RPMI8226 (cell line): ENCODE results near the gene ASXL3.

Experiments
- DNase-seq: peaks from one replicate; pipeline ENCODE4 v3.0.0-alpha.2; 2015

Gene ASXL3

DNA sequence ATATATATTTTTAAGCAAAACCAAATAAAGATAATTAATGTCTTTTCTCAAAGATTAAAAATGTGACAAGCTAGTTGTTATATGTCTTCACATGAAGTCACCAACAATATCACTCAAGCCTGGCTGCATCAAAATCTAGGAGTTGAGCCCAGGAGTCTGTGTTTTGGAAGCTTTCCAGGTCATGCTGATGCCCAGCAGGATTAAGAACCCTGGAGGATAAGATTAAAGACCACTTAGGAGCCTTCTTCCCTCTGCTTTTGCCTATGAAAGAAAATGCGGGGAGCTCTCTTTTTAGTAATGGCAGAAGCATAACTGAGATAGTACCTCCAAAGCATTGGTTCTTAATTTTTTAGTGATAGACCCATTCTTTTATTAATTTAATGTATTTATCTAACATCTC, 157.4 kb downstream of the ASXL3 start:
- DNase-seq = no peak

DNA sequence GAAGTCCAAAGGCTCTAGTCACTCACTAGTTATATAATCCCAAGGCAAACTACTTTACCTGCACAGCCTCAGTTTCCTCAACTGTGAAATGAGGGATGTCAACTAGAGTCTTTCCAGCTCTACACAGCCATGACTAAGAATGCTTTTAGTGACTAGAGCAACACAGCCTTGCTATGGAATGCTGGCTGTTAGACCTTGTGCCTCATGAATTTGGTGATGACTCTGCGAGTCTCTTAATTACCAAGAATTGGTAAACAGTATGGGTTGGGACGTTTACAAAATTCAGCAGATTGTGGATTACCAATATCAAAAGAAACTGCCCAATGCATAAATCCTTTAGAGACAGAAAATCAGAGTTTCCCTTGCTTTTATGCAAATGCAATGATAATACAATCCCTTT, 163.7 kb downstream of the ASXL3 start:
- no peak for DNase-seq

DNA sequence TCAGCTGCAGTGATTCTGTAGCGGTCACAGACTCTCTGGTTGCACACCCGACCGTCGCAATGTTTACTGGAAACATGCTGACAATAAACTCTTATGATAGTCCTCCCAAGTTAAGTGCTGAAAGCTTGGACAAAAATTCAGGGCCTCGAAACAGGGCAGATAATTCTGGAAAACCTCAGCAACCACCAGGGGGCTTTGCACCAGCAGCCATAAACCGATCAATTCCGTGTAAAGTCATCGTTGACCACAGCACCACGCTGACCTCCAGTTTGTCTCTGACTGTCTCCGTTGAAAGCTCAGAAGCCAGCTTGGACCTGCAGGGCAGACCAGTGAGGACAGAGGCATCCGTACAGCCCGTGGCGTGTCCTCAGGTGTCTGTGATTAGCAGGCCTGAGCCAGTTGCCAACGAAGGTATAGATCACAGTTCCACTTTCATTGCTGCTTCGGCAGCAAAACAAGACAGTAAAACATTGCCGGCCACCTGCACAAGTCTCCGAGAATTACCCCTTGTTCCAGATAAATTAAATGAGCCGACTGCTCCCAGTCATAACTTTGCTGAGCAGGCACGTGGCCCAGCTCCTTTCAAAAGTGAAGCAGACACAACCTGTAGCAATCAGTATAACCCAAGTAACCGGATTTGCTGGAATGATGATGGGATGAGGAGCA, 166.1 kb downstream of the ASXL3 start:
- peak; percentile 65 for DNase-seq

DNA sequence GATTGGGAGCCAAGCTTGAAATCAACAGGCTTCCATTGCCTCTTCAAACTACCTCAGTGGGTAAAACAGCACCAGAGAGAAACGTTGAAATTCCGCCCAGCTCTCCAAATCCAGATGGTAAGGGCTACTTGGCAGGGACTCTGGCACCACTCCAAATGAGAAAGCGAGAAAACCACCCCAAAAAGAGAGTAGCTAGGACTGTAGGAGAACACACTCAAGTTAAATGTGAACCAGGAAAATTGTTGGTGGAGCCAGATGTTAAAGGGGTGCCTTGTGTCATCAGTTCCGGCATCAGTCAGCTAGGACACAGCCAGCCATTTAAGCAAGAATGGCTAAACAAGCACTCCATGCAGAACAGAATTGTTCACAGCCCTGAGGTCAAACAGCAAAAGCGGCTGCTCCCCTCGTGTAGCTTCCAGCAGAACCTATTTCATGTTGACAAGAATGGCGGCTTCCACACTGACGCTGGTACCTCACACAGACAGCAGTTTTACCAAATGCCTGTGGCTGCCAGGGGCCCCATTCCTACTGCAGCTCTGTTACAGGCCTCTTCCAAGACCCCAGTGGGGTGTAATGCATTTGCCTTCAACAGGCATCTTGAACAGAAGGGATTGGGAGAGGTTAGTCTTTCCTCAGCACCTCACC, 167.3 kb downstream of the ASXL3 start:
- peak; percentile 28 for DNase-seq

DNA sequence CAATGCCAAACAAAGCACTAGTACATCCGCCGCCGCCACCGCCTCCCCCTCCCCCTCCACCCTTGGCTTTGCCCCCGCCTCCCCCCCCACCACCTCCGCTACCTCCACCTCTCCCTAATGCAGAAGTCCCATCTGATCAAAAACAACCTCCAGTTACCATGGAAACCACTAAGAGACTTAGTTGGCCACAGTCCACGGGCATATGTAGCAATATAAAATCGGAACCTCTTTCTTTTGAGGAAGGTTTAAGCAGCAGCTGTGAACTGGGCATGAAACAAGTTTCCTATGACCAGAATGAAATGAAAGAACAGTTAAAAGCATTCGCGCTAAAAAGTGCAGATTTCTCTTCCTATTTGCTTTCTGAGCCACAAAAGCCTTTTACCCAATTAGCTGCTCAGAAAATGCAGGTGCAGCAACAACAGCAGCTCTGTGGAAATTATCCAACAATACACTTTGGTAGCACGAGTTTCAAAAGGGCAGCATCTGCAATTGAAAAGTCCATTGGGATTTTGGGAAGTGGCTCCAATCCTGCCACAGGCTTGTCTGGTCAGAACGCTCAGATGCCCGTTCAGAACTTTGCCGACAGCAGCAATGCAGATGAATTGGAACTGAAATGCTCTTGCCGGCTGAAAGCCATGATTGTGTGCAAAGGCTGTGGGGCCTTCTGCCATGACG, 168.0 kb downstream of the ASXL3 start:
- DNase-seq = peak; percentile 78

DNA sequence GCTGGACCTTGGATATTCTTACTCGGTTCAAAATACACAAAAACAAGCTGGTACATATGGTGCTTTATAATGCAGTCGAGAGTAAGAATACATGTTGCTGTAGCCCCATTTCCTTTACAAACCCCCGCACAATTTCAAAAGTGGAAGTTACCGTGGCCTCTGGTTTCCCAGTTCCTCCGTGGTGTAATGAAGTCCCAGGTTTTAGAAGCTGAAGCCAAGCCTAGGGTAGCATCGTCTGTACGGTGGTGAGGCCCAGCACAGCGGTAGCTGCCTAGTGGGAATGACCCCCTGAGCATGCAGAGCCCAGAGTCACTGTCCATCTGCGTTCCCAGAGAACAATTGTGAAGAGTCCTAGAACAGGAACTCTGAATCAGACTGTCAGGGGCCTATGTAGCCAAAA, 171.8 kb downstream of the ASXL3 start:
- peak; percentile 35 for DNase-seq

DNA sequence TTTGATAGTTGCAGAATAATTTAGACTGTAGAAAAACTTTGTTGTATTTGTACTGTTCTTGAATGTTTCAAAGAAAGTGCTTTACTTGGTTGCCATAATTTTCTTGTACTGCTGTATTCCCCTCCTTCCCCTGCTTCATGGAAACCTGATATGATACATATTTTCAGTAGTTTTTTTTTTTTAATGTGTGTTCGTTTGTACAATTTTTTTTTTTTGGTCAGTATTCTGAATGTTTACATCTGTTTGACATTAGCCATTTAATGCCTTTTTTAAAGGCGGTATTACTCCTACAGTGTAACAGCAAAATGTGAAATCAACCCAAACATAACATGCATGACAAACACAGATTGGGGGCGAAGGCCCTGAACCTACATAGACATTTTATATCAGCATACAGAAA, 172.3 kb downstream of the ASXL3 start:
- DNase-seq = no peak

DNA sequence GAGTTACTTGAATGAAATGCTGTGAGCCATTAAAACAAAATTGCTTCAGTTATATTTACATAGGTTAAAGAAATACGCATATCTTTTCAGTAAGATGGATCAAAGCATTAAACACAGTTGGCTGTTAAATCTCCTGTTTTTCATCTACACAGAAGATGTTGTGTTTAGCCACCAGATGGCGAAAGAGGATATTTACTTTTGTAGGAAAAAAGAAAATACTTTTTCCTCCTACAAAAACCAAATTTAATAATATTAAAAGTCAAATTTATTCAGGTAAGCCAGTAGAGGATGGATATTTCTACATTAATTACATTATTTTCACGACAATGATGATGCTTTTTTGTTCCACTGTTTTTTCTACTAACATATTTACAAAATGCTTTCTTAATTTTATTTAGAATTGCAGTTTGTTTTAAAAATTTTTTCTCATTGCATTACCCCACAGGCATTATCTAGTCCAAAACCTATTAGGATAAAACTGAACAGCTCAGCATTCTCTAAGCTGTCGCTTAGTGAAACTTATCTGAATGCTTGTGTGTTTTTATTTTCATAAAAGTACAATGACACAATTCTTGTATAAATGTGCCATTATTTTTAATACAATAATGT, 173.7 kb downstream of the ASXL3 start:
- peak; percentile 62 for DNase-seq

DNA sequence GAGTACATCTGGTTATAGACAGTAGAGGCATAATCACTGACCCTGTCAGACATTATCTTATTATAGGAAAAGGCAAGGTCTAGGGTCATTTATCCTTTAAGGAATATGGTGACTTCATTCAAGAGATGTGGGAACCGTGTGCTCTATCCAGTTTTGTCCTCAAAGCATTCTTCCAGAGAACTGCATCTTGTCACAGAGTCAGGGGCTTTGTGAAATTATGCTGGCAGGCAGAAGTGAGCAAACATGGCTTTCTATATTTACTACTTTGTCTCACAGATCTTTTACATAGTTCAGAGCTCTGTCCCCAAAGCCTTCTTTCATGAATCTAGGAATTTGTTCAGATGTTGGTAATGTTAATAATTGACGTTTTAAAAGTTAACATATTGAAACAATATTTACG, 177.4 kb downstream of the ASXL3 start:
- no peak for DNase-seq

DNA sequence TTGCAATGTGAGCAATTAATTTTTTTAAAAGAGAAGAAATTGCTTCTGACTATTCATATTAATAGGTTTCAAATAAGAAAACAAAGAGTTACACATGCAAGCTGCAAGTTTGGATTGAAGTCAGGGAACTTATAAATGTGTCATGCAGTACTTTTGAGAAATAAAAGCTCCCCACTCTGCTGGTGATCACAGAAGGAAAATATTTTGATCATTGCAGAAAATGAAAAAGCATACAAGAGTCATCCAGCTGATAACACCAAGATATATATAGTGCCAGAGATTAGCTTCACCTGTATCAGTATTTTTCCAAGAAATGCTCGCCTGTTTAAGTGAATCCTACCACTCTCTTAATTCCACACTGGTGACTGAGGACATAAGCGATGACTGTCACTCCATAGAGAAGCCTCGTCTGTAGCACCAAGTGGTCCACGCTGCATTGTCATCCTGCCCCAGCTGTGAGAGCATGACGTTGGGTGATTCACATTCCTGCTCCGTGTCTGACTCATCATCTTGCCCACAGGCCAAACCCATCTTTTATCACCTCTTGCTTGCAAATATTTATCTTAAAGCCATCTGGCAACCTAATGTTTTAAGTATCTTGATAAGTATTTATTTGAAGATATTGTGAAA, 178.0 kb downstream of the ASXL3 start:
- DNase-seq = peak; percentile 58

DNA sequence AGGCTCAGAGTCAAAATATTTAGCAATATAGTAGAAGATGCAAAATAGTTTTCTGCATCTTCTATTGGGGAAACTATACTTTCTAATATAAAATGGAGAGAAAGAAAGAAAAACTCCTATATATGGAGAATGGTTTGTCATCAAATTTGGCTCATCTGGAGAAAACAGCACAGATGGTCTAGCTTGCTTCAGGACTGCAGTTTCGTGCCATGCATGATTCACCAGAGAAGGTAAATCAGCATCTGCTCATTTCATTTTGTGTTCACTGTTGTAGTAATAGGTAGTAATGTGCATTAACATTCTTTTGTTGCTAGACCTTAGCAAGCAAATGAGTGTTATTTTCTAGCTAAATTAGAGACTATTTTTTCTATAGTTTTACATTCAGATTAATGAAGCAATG, 179.0 kb downstream of the ASXL3 start:
- DNase-seq = peak; percentile 45

DNA sequence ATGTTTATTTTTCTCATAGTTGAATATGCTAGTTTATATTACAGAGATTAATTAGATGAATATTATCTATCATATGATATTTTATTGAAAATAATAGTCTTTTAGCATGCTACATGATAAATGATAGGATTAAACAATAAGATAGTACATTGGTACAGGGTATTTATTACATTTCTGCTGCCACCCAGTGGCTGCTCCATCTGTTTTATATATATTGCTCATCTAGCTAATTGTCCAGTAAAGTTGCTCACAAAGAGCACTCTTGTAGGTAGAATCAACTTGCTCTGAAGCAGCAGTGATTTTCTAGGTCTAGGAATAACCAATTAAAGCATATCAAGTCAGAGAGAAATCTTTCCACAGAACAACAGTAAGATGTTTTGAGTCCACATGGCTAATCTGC, 183.3 kb downstream of the ASXL3 start:
- DNase-seq = peak; percentile 54

DNA sequence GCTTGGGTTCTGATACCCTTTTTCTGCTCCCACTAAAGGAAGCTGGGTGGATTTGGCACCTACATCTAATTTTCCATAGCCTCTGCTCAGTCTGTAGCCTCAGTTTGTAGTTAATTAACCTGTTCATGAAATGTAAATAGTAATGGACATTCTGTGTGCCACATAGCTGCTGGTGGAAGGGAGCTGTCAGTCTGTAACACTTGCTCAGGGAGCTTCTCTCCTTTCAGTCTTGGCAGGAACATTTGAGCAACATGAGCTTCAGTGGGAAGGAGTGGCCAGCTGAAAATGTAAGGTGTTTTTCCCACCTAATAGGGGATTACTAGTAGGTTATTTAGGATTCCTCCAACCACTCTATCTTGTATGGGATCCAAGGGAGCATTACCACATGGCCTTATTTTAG, 203.4 kb downstream of the ASXL3 start:
- no peak for DNase-seq
